Right lobe of liver (tissue), 4 donors: ENCODE measurements around the gene POLR3B.

Source experiments
- POLR2A ChIP-seq: fragments of 450-650 bp; IDR thresholded peaks from one replicate; pipeline ENCODE4 v1.6.1; 2017; ENCODE audit warnings: antibody characterized with exemption, mild to moderate bottlenecking
- TF ChIP-seq, protein P1 (sequence below), 4 donors: fragments of 200-600 bp in 3 of 4; fragments of 450-650 bp in 1 of 4; IDR thresholded peaks; one replicate each; pipeline versions ENCODE4 v1.5.1 to v1.8.0; 2016 to 2022; ENCODE audit warnings: antibody characterized with exemption in 4 of 4, mild to moderate bottlenecking in 2 of 4
- donor health status: DM: no; HTN: no; CAD: no.
- donor health status: DM: no; HTN: no; CAD: no.
- donor health status: DM: no; HTN: yes; CAD: no.

DNA sequence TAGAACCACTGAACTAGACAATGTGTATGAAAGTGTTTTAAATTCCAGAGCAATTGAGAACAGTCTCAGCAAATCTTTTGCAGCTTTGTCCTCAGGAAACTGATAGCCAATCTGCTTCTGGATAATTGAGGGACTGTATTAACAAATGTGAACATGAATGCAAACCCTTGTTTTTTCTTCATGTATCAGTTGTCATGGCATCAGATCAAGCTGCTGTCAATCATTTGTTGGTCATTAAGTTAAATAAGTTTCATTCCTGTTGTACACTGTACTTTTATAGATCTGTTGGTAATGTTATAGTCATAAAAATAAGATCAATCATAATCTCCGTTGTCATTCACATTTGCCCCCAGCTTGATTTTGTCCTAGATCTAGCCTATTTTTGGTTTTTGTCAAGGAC lies 159.8 kb downstream of the POLR3B start:
- TF ChIP-seq, protein P1, sequence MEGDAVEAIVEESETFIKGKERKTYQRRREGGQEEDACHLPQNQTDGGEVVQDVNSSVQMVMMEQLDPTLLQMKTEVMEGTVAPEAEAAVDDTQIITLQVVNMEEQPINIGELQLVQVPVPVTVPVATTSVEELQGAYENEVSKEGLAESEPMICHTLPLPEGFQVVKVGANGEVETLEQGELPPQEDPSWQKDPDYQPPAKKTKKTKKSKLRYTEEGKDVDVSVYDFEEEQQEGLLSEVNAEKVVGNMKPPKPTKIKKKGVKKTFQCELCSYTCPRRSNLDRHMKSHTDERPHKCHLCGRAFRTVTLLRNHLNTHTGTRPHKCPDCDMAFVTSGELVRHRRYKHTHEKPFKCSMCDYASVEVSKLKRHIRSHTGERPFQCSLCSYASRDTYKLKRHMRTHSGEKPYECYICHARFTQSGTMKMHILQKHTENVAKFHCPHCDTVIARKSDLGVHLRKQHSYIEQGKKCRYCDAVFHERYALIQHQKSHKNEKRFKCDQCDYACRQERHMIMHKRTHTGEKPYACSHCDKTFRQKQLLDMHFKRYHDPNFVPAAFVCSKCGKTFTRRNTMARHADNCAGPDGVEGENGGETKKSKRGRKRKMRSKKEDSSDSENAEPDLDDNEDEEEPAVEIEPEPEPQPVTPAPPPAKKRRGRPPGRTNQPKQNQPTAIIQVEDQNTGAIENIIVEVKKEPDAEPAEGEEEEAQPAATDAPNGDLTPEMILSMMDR (IDR thresholded peaks at IDR 0.05), result no peak
- TF ChIP-seq POLR2A, result no peak
